AG09309 (cell line): ENCODE data around the gene WWC1.

Experiments used
- DNase-seq: peaks from one replicate; pipeline ENCODE4 v3.0.0-alpha.2; 2010; ENCODE audit warnings: low read depth
- H3K4me3 ChIP-seq: 2 replicates; pipeline ENCODE4 v1.5.1; 2011; ENCODE audit warnings: mild to moderate bottlenecking, low read depth, low read length, moderate library complexity; ENCODE audit not compliant: control insufficient read depth
- TF ChIP-seq, protein P1 (sequence below): IDR thresholded peaks from 2 replicates; pipeline ENCODE4 v1.5.1; 2011; ENCODE audit warnings: mild to moderate bottlenecking, low read depth, low read length, inconsistent platforms; ENCODE audit not compliant: insufficient read depth, control insufficient read depth; ENCODE audit errors: missing control alignments

WWC1 gene

DNA sequence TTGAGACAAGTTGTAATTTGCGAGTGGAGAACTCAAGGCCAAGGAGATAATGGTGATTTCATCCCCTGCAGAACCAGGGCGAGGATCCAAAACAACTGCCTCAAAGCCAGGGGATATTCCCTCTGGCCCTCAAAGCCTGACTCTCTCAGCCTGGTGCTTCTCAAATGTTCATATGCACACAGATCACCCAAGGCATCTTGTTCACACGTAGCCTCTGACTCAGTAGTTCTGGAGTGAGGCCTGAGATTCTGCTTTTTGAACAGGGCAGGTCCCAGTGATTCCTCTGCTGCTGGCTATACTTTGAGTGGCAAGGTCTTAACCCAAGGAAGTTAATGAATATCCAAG is 30.2 kb upstream of the WWC1 start:
- DNase-seq: no peak
- no peak overlapping the region for H3K4me3 ChIP-seq
- TF ChIP-seq, protein P1, sequence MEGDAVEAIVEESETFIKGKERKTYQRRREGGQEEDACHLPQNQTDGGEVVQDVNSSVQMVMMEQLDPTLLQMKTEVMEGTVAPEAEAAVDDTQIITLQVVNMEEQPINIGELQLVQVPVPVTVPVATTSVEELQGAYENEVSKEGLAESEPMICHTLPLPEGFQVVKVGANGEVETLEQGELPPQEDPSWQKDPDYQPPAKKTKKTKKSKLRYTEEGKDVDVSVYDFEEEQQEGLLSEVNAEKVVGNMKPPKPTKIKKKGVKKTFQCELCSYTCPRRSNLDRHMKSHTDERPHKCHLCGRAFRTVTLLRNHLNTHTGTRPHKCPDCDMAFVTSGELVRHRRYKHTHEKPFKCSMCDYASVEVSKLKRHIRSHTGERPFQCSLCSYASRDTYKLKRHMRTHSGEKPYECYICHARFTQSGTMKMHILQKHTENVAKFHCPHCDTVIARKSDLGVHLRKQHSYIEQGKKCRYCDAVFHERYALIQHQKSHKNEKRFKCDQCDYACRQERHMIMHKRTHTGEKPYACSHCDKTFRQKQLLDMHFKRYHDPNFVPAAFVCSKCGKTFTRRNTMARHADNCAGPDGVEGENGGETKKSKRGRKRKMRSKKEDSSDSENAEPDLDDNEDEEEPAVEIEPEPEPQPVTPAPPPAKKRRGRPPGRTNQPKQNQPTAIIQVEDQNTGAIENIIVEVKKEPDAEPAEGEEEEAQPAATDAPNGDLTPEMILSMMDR: no peak

DNA sequence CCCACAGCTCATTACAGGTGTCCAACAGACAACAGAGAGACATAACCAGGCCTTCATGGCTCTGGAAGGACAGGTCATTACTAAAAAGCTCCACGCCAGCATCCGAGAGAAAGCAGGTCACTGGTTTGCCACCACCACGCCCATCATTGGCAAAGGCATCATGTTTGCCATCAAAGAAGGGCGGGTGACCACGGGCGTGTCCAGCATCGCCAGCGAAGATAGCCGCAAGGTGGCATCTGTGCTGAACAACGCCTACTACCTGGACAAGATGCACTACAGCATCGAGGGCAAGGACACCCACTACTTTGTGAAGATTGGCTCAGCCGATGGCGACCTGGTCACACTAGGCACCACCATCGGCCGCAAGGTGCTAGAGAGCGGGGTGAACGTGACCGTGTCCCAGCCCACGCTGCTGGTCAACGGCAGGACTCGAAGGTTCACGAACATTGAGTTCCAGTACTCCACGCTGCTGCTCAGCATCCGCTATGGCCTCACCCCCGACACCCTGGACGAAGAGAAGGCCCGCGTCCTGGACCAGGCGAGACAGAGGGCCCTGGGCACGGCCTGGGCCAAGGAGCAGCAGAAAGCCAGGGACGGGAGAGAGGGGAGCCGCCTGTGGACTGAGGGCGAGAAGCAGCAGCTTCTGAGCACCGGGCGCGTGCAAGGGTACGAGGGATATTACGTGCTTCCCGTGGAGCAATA is 29.3 kb upstream of the WWC1 start:
- no peak overlapping the region for H3K4me3 ChIP-seq
- no peak for DNase-seq
- TF ChIP-seq, protein P1: no peak

DNA sequence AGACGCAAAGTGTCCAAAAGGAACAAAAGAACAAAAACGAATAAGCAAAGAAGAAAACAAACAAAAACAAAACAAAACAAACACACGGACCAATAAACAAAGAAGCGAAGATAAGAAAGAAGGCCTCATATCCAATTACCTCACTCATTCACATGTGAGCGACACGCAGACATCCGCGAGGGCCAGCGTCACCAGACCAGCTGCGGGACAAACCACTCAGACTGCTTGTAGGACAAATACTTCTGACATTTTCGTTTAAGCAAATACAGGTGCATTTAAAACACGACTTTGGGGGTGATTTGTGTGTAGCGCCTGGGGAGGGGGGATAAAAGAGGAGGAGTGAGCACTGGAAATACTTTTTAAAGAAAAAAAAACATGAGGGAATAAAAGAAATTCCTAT is 28.3 kb upstream of the WWC1 start:
- no peak overlapping the region for H3K4me3 ChIP-seq
- no peak for DNase-seq
- TF ChIP-seq, protein P1: no peak

DNA sequence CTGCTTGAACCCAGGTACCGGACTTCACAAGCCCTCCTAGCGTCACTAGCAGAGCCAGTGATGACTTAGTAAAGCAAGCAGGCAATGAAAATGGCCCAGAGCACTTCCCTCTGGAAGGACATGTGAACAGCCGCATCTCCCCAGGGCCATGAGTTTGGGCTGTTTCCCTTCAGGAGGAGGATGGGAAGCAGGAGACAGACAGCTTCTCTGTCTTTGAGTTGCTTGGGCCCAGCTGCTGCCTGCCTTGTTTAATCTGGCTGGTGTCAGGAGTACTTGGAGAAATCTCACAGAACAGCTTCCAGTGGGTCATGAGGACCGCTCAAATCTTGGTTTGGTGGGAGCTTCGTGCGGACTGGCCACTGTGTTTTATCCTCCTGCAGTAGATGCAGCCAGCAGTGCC is 25.4 kb upstream of the WWC1 start:
- TF ChIP-seq, protein P1: no peak
- no peak for DNase-seq
- H3K4me3 ChIP-seq: no peak overlapping the region

DNA sequence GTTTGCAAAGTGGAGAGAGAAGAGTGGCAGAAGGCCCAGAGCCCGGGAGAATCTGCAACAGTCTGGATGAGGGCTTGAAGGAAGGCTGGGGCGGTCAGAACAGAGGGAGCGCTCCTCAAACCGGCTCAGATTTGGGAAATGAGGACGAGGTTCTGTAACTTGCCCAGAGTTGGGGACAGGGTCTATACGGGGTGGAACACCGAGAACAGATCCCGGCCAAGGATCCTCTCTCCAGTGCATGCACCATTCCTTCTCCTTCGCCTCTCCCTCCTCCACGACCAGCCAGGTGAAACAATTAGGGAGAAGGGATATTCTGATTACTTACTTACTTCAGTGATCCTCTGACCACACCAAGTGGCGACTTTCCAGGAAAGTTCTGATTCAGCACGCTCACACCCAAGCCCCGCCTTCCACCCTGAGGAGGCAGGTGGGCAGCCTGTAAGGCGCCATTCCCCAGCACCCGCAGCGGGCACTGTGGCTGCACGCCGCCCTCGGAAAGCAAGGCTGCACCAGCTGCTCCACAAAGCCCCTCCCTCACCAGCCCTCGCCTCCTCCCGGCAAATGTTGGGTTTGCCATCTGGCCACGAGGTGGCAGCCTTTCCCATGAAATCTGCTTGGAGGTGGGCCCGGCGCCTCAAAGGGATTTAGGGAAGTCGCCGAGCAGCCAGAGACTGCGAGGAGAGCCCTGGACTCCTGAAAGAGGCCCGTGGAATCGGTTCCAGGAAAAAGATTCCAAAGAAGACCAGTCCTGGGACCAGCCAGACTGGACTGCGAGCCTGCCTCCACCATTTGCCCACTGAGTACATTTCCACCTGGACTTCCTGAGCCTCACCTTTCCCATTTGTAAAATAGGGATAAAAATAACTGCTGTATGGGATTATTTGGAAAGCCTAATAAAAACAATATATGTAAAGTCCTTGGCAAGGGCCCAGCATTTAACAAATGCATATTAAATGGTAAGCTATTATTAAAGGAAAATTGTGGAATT is 22.2 kb upstream of the WWC1 start:
- peak; percentile 31 for DNase-seq
- TF ChIP-seq, protein P1: peak; percentile 90

DNA sequence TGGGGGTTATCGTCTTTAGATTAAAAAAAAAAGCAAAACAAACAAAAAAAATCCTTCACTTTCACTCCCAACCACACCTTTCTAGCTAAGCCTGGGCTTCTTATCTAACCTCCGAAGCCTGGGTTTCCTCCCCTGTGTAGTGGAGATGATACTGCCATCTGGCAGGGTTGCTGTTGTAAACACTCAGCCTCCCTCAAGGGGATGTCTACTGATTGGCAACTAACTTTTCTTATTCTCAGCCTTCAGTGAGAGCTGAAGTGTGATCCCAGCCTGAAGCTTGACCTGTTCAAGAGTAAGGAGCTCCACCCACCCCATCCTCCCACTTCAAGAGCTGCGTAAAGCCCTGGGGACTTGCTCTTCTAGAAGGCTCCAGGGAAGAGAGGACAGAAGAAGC is 21.5 kb upstream of the WWC1 start:
- TF ChIP-seq, protein P1: no peak
- no peak for DNase-seq
- no peak overlapping the region for H3K4me3 ChIP-seq

More for the DNA sequence above, 22.2 kb upstream of the WWC1 start:
- peak overlapping the region; percentile 9 for H3K4me3 ChIP-seq
